Cardiac fibroblast (primary cell): ENCODE measurements around the gene RHOH.

Source experiments
- DNase-seq, 2 donors: peaks; one replicate each; pipeline versions ENCODE4 v3.0.0 to v3.0.0-alpha.2; 2010; ENCODE audit warnings: low read depth in 2 of 2
- H3K4me3 ChIP-seq, 2 donors: replicated peaks in 1 of 2; 1 replicate in 1 of 2; 2 replicates in 1 of 2; pipeline ENCODE4 v1.5.1; 2011; ENCODE audit warnings: low read depth in 2 of 2, low read length in 2 of 2, mild to moderate bottlenecking in 2 of 2, moderate library complexity in 1 of 2
- CTCF ChIP-seq: IDR thresholded peaks from one replicate; pipeline ENCODE4 v1.5.1; 2011; ENCODE audit warnings: low read depth, mild to moderate bottlenecking, low read length, inconsistent platforms

Gene RHOH

GRCh38 chr4:40258627-40259026 lies 61.8 kb downstream of the RHOH start:
- DNase-seq, result no peak
- no peak for TF ChIP-seq CTCF
- H3K4me3 ChIP-seq, result no peak overlapping the region

GRCh38 chr4:40261231-40262076 lies 64.6 kb downstream of the RHOH start:
- TF ChIP-seq CTCF, result no peak

GRCh38 chr4:40262077-40262528 lies 65.3 kb downstream of the RHOH start:
- DNase-seq, result no peak
- no peak for TF ChIP-seq CTCF
- no peak overlapping the region for H3K4me3 ChIP-seq

More at GRCh38 chr4:40261231-40262076, 64.6 kb downstream of the RHOH start:
- H3K4me3 ChIP-seq, result no peak overlapping the region
- DNase-seq, result no peak

- no peak for DNase-seq
- TF ChIP-seq CTCF, result no peak
- H3K4me3 ChIP-seq, result no peak overlapping the region
Observed at GRCh38 chr4:40262861-40263260, 66.0 kb downstream of the RHOH start.

GRCh38 chr4:40264497-40264896 lies 67.7 kb downstream of the RHOH start:
- peak; percentile 70 to 82 for DNase-seq
- no peak for TF ChIP-seq CTCF
- no peak overlapping the region for H3K4me3 ChIP-seq

GRCh38 chr4:40264995-40265909 lies 68.4 kb downstream of the RHOH start:
- DNase-seq, result peak; percentile 35 to 60
- H3K4me3 ChIP-seq, result no peak overlapping the region
- TF ChIP-seq CTCF, result no peak
